Neural progenitor cell (in vitro differentiated cells): ENCODE results near the gene POLR3C. TPM values are rescaled to one million over a fixed set of nuclear protein-coding genes. Genes with fewer than 3 reads are reported as not detected.
A peak's percentile ranks its signal among the peaks of the same experiment; 100 is the strongest.

ENCODE experiments used
- DNase-seq: peaks from one replicate; pipeline ENCODE4 v3.0.0-alpha.2; 2016; ENCODE audit warnings: low spot score
- H2AFZ ChIP-seq: fragments of 200-600 bp; sonication (generic); replicated peaks from 2 replicates; pipeline ENCODE4 v1.6.1; 2016; ENCODE audit warnings: antibody characterized with exemption
- H3F3A ChIP-seq: fragments of 200-600 bp; sonication (generic); 2 replicates; pipeline ENCODE4 v1.6.1; 2016; ENCODE audit warnings: antibody characterized with exemption, low read depth
- H3K27ac ChIP-seq: fragments of 200-600 bp; sonication (generic); 2 replicates; pipeline ENCODE4 v1.5.1; 2016; ENCODE audit warnings: mild to moderate bottlenecking
- H3K27me3 ChIP-seq: fragments of 200-600 bp; sonication (generic); 2 replicates; pipeline ENCODE4 v1.6.1; 2016; ENCODE audit warnings: mild to moderate bottlenecking, moderate library complexity
- H3K36me3 ChIP-seq: fragments of 200-600 bp; sonication (generic); 2 replicates; pipeline ENCODE4 v1.5.1; 2016
- H3K4me1 ChIP-seq: fragments of 200-600 bp; sonication (generic); 2 replicates; pipeline ENCODE4 v1.6.1; 2016; ENCODE audit warnings: mixed run types
- H3K4me2 ChIP-seq: fragments of 200-600 bp; sonication (generic); 2 replicates; pipeline ENCODE4 v1.6.1; 2016
- H3K4me3 ChIP-seq: fragments of 200-600 bp; sonication (generic); 2 replicates; pipeline ENCODE4 v1.5.1; 2016
- H3K79me2 ChIP-seq: fragments of 200-600 bp; sonication (generic); 2 replicates; pipeline ENCODE4 v1.6.1; 2016; ENCODE audit warnings: low read depth
- H3K9ac ChIP-seq: fragments of 200-600 bp; sonication (generic); 2 replicates; pipeline ENCODE4 v1.6.1; 2016
- H3K9me3 ChIP-seq: fragments of 200-600 bp; sonication (generic); 2 replicates; pipeline ENCODE4 v1.5.1; 2016; ENCODE audit warnings: low read depth
- H4K20me1 ChIP-seq: fragments of 200-600 bp; sonication (generic); 2 replicates; pipeline ENCODE4 v1.6.1; 2016; ENCODE audit warnings: low read depth
- H3K27ac Mint-ChIP-seq: 3 replicates; pipeline ENCODE4 v1.8.0; 2021; ENCODE audit warnings: mixed read lengths
- H3K27me3 Mint-ChIP-seq: 2 replicates; pipeline ENCODE4 v1.8.0; 2022; ENCODE audit warnings: low read depth, mild to moderate bottlenecking, inconsistent platforms, moderate library complexity, mixed read lengths; ENCODE audit not compliant: insufficient read depth
- H3K36me3 Mint-ChIP-seq: 3 replicates; pipeline ENCODE4 v1.8.0; 2021; ENCODE audit warnings: mixed read lengths
- H3K4me1 Mint-ChIP-seq: 3 replicates; pipeline ENCODE4 v1.8.0; 2021; ENCODE audit warnings: mixed read lengths
- H3K4me3 Mint-ChIP-seq: 3 replicates; pipeline ENCODE4 v1.8.0; 2021; ENCODE audit warnings: mild to moderate bottlenecking, moderate library complexity, mixed read lengths
- H3K9me3 Mint-ChIP-seq: 3 replicates; pipeline ENCODE4 v1.8.0; 2020; ENCODE audit warnings: mixed read lengths
- EZH2 ChIP-seq: fragments of 200-600 bp; sonication (generic); IDR thresholded peaks from 2 replicates; pipeline ENCODE4 v1.6.1; 2017; ENCODE audit warnings: antibody characterized with exemption, mild to moderate bottlenecking, moderate library complexity
- EZH2phosphoT487 ChIP-seq: fragments of 200-600 bp; sonication (generic); IDR thresholded peaks from 2 replicates; pipeline ENCODE4 v1.6.1; 2017; ENCODE audit warnings: antibody characterized with exemption
- total RNA-seq: library from RNA; depleted of rRNA; stranded (reverse); fragments of >200 nt; gene quantifications from 2 replicates; pipeline ENCODE4 v1.2.3, GENCODE V29; 2015; ENCODE audit warnings: low replicate concordance
- TF ChIP-seq, protein P1 (sequence below): fragments of 200-600 bp; sonication (generic); IDR thresholded peaks from 2 replicates; pipeline ENCODE4 v1.5.1; 2017; ENCODE audit warnings: antibody characterized with exemption, mild to moderate bottlenecking

Gene POLR3C
- total RNA-seq, 1 donor from 2014 or later, result 15.6 TPM

DNA sequence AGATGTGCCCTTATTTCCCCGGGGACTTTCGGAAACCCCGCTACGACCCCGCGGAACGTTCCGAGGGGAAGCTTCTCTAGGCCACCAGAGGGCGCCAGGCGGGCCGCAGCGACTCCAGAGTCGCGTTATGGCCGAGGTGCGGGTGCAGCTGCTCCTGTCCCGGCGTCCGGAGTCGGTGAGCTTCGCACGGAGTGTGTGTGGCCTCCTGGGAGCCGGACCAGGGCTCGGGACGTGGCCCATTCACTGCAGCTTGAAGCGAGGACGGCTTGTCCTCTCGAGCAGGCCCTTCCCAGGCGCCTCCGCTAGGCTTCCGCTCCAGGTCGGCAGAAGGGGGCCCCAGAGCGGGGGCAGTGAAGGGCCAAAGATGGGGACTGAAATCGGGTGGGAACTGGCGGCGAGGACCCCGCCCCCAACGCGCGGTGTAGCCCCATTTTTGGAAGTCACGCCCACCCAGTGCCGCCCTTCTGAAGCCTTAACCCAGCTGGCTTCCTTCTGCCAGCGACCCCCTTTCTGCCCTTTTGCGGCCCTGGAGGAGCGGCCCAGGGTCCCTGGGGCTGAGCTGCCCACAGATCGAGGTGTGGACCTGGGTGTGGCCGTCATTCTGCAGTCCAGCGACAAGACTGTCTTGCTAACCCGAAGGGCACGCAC is 21.6 kb downstream of the POLR3C start, which contains the start of gene NUDT17:
Gene NUDT17, plus strand, starts transcription at position 117 of the 648 bp plus-strand sequence. Its CDS starts 11 bp downstream, at position 128.
- H3K27me3 Mint-ChIP-seq, result peaks cover 2% of the 10 kb centered on the region
- TF ChIP-seq EZH2phosphoT487 (no peak), EZH2 (no peak)
- TF ChIP-seq, protein P1, sequence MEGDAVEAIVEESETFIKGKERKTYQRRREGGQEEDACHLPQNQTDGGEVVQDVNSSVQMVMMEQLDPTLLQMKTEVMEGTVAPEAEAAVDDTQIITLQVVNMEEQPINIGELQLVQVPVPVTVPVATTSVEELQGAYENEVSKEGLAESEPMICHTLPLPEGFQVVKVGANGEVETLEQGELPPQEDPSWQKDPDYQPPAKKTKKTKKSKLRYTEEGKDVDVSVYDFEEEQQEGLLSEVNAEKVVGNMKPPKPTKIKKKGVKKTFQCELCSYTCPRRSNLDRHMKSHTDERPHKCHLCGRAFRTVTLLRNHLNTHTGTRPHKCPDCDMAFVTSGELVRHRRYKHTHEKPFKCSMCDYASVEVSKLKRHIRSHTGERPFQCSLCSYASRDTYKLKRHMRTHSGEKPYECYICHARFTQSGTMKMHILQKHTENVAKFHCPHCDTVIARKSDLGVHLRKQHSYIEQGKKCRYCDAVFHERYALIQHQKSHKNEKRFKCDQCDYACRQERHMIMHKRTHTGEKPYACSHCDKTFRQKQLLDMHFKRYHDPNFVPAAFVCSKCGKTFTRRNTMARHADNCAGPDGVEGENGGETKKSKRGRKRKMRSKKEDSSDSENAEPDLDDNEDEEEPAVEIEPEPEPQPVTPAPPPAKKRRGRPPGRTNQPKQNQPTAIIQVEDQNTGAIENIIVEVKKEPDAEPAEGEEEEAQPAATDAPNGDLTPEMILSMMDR, result peak; percentile 95
- H3K36me3 ChIP-seq, result no peaks in the 10 kb centered on the region
- peaks cover 33% of the 10 kb centered on the region for H3F3A ChIP-seq
- peak within 1 kb of the TSS; percentile 23 for H3K9ac ChIP-seq
- H3K4me1 Mint-ChIP-seq, result peaks cover 3% of the 10 kb centered on the region
- H3K4me3 Mint-ChIP-seq, result no peak within 1 kb of the TSS
- peaks cover 11% of the 10 kb centered on the region for H3K27me3 ChIP-seq
- H3K4me2 ChIP-seq, result peak within 1 kb of the TSS; percentile 92
- H3K36me3 Mint-ChIP-seq, result peaks cover 23% of the 10 kb centered on the region
- peak within 1 kb of the TSS; percentile 69 for H3K4me3 ChIP-seq
- H3K79me2 ChIP-seq, result no peaks in the 10 kb centered on the region
- no peaks in the 10 kb centered on the region for H3K9me3 ChIP-seq
- H3K27ac ChIP-seq, result no peak within 1 kb of the TSS
- H3K4me1 ChIP-seq, result no peaks in the 10 kb centered on the region
- no peaks in the 10 kb centered on the region for H4K20me1 ChIP-seq
- DNase-seq, result peak; percentile 95
- peak within 1 kb of the TSS; percentile 34 for H3K27ac Mint-ChIP-seq
- peak within 1 kb of the TSS; percentile 90 for H2AFZ ChIP-seq
- H3K9me3 Mint-ChIP-seq, result no peaks in the 10 kb centered on the region

DNA sequence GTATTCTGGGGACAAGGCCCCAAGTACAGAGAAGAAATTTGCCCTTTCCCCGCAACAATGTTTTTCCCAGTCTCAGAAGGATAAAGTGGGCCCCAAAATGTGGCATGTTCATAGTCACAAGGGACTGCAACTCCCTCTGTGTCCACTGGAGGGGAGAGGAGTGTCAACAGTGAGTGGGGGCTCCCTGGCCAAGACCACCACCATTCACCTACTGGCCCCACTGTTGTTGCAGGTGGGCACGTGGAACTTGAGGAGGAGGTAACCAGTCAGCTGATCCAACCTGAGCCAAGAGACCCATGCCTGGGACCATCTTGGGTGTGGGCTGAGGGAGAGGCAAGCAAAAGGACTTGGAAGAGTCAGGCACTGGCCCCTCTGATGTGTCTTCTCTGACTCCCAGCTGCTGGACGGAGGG is 22.2 kb downstream of the POLR3C start:
- H3K27ac ChIP-seq, result no peak overlapping the region
- Mint-ChIP-seq H3K27ac (peak overlapping the region; percentile 34), H3K36me3 (peaks cover 24% of the 10 kb centered on the region), H3K9me3 (no peaks in the 10 kb centered on the region), H3K4me1 (peaks cover 3% of the 10 kb centered on the region), H3K4me3 (no peak overlapping the region), H3K27me3 (peaks cover 2% of the 10 kb centered on the region)
- TF ChIP-seq, protein P1, result peak; percentile 59
- TF ChIP-seq EZH2 (no peak), EZH2phosphoT487 (no peak)
- H3K27me3 ChIP-seq, result peaks cover 11% of the 10 kb centered on the region
- no peaks in the 10 kb centered on the region for H3K36me3 ChIP-seq
- peak; percentile 69 for DNase-seq
- H3K79me2 ChIP-seq, result no peaks in the 10 kb centered on the region
- peak overlapping the region; percentile 92 for H3K4me2 ChIP-seq
- H3K9ac ChIP-seq, result no peak overlapping the region
- no peaks in the 10 kb centered on the region for H3K9me3 ChIP-seq
- no peaks in the 10 kb centered on the region for H4K20me1 ChIP-seq
- H3K4me1 ChIP-seq, result no peaks in the 10 kb centered on the region
- H3F3A ChIP-seq, result peaks cover 33% of the 10 kb centered on the region
- H3K4me3 ChIP-seq, result peak overlapping the region; percentile 69
- peak overlapping the region; percentile 90 for H2AFZ ChIP-seq

DNA sequence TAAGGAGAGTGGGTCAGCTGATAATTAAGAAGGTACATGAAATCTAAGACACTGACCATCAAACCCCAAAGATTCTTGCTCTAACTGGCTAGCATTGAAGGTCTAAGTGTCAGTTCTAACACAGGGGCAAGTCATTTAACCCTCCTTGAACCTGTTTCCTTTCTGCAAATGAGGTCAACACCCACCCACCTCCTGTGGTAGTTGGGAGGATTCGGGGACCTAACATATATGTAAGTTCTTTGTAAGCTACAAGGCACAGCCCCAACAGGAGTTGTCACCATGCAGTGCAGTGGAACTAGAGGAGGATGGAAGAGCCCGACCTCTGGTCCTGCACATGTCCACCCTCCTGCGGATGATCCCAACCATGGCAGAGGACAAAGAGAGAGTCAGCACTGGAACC is 23.8 kb downstream of the POLR3C start:
- Mint-ChIP-seq H3K27me3 (peaks cover 2% of the 10 kb centered on the region), H3K4me1 (peaks cover 3% of the 10 kb centered on the region), H3K9me3 (no peaks in the 10 kb centered on the region), H3K27ac (no peak overlapping the region), H3K4me3 (no peak overlapping the region), H3K36me3 (peaks cover 22% of the 10 kb centered on the region)
- no peaks in the 10 kb centered on the region for H3K4me1 ChIP-seq
- H3K79me2 ChIP-seq, result no peaks in the 10 kb centered on the region
- no peak overlapping the region for H2AFZ ChIP-seq
- H3K4me3 ChIP-seq, result no peak overlapping the region
- H3K27me3 ChIP-seq, result peaks cover 11% of the 10 kb centered on the region
- H3K9me3 ChIP-seq, result no peaks in the 10 kb centered on the region
- TF ChIP-seq, protein P1, result no peak
- TF ChIP-seq EZH2phosphoT487 (no peak), EZH2 (no peak)
- no peak for DNase-seq
- H4K20me1 ChIP-seq, result no peaks in the 10 kb centered on the region
- H3K9ac ChIP-seq, result no peak overlapping the region
- peaks cover 28% of the 10 kb centered on the region for H3F3A ChIP-seq
- H3K36me3 ChIP-seq, result no peaks in the 10 kb centered on the region
- H3K27ac ChIP-seq, result no peak overlapping the region
- H3K4me2 ChIP-seq, result no peak overlapping the region
